Measurements from ENCODE around the gene F2RL3. TPM values are rescaled to one million over a fixed set of nuclear protein-coding genes. Genes with fewer than 3 reads are reported as not detected.
"Not testable (repeated sequence)": the region's sequence is repeated elsewhere in the genome, so short reads cannot be mapped to it uniquely, and the experiment has no call there.

Gene F2RL3
- total and polyA plus RNA-seq, 2 experiments from 2014 or later: 0.33 to 1.0 TPM

GRCh38 chr19:16874250-16874977 is 14.4 kb upstream of the F2RL3 start:
- Histone ChIP-seq H3K9me3 (ENCODE audit: low read depth) (no peaks in the 10 kb centered on the region), H3K27ac (no peak overlapping the region), H3K36me3 (peaks cover 26% of the 10 kb centered on the region), H3K4me1 (ENCODE audit: low read depth) (no peaks in the 10 kb centered on the region), H3K27me3 (no peaks in the 10 kb centered on the region), H3K4me3 (no peak overlapping the region)
- TF ChIP-seq CTCF (IDR thresholded peaks at IDR 0.05; ENCODE audit: low read depth, low read length): no peak
- no peak for DNase-seq (ENCODE audit: low read depth in 1 of 2, low spot score in 1 of 2)

DNA sequence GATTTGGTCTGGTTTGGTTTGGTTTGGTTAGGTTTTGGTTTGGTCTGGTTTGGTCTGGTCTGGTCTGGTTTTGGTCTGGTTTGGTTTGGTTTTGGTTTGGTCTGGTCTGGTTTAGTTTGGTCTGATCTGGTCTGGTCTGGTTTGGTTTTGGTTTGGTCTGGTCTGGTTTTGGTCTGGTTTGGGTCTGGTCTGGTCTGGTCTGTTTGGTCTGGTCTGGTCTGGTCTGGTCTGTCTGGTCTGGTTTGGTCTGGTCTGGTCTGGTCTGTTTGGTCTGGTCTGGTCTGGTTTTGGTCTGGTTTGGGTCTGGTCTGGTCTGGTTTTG is 13.9 kb upstream of the F2RL3 start:
- H3K4me3 ChIP-seq; DNase-seq (ENCODE audit: low read depth in 1 of 2, low spot score in 1 of 2); H3K9me3 ChIP-seq (ENCODE audit: low read depth); H3K27me3 ChIP-seq; H3K27ac ChIP-seq; H3K4me1 ChIP-seq (ENCODE audit: low read depth): not testable (repeated sequence)
- peaks cover 26% of the 10 kb centered on the region for H3K36me3 ChIP-seq

DNA sequence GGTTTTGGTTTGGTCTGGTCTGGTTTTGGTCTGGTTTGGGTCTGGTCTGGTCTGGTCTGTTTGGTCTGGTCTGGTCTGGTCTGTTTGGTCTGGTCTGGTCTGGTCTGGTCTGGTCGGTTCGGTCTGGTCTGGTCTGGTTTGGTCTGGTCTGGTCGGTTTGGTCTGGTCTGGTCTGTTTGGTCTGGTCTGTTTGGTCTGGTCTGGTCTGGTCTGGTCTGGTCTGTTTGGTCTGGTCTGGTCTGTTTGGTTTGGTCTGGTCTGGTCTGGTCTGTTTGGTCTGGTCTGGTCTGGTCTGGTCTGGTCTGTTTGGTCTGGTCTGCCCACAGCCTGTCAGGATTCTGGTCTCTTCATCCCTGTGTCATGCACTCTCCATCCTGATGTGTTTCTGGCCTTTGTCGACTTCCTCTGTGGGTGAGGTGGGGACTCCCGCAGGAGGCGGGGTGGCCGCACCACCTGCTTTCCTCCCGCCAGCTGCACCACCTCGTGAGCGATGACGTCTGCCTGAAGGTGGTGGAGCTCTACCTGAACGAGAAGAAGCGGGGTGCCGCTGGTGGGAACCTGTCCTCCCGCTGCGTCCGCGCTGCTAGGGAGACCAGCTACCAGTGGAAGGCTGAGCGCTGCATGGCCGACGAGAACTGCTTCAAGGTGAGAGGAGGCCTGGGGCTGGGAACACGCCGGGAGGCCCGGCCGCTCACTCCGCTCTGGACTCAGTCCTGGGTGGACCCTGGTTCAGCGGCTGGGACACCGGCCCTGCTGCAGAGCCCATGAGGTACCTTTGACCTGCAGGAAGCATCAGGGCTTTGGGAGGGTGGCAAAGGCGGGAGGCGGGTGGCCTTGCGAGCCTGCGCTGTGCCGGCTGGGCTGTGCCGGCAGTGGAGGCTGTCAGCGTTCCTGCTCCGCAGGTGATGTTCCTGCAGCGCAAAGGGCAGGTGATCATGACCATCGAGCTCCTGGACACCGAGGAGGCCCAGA is 12.9 kb upstream of the F2RL3 start:
- no peak for DNase-seq (ENCODE audit: low read depth in 1 of 2, low spot score in 1 of 2)
- H3K27me3 ChIP-seq: no peaks in the 10 kb centered on the region
- H3K36me3 ChIP-seq: peaks cover 24% of the 10 kb centered on the region
- no peak overlapping the region for H3K27ac ChIP-seq
- H3K4me1 ChIP-seq (ENCODE audit: low read depth): no peaks in the 10 kb centered on the region
- no peaks in the 10 kb centered on the region for H3K9me3 ChIP-seq (ENCODE audit: low read depth)
- no peak overlapping the region for H3K4me3 ChIP-seq
- TF ChIP-seq CTCF (IDR thresholded peaks at IDR 0.05; ENCODE audit: low read depth, low read length): no peak

DNA sequence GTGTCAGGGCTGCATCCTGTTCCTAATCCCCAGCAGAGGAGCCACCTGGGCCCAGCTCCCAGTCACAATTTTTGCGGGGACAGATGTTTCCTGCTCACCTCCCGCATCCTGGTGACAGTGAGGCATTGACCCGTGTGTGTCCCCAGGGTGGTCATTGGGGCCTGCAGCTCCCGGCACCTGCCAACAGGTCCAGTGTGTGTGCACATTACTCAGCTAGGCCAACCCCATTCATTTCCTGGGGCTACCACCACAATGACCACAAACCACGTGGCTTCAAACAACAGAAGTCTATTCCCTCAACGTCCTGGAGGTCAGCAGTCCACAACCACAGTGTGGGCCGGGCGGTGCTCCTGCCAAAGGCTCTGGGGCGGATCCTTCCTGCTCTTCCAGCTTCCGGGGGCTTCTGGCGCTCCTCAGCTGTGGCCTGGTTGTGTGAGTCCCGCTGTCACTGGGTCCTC is 11.9 kb upstream of the F2RL3 start:
- no peak overlapping the region for H3K27ac ChIP-seq
- no peak overlapping the region for H3K4me3 ChIP-seq
- H3K27me3 ChIP-seq: no peaks in the 10 kb centered on the region
- TF ChIP-seq CTCF (IDR thresholded peaks at IDR 0.05; ENCODE audit: low read depth, low read length): no peak
- H3K9me3 ChIP-seq (ENCODE audit: low read depth): no peaks in the 10 kb centered on the region
- DNase-seq (ENCODE audit: low read depth in 1 of 2, low spot score in 1 of 2): peak in 1 of 2 donors; percentile 52
- H3K36me3 ChIP-seq: peaks cover 17% of the 10 kb centered on the region
- no peaks in the 10 kb centered on the region for H3K4me1 ChIP-seq (ENCODE audit: low read depth)

DNA sequence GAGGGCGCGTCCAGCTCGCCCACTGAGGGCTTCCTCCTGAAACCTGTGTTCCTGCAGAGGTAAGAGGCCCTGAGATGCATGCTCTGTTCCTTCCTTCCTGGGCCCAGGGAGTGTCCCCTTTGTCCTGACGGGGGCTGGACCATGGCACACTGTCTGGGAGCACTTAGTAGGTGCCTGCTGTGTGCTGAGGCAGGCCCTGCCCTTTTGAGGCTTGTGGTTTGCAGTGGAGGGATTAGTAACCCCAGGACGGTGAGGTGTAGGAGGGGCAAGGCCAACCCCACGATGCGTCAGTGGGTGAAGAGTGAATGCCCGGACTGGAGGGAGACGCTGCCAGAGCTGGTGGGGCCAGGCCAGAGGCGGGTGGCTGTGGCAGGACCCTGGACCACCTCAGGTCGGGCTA is 11.2 kb upstream of the F2RL3 start:
- H3K9me3 ChIP-seq (ENCODE audit: low read depth): no peaks in the 10 kb centered on the region
- H3K4me1 ChIP-seq (ENCODE audit: low read depth): no peaks in the 10 kb centered on the region
- no peak overlapping the region for H3K4me3 ChIP-seq
- DNase-seq (ENCODE audit: low read depth in 1 of 2, low spot score in 1 of 2): no peak
- no peak for TF ChIP-seq CTCF (IDR thresholded peaks at IDR 0.05; ENCODE audit: low read depth, low read length)
- H3K27ac ChIP-seq: no peak overlapping the region
- peaks cover 17% of the 10 kb centered on the region for H3K36me3 ChIP-seq
- no peaks in the 10 kb centered on the region for H3K27me3 ChIP-seq

Measured in cardiac muscle cell (in vitro differentiated cells and primary cell).